PC-3 (cell line): Measurements from ENCODE around the gene CDC7. TPM values are rescaled to one million over a fixed set of nuclear protein-coding genes. Genes with fewer than 3 reads are reported as not detected.

ENCODE experiments used
- ATAC-seq: fragments of 200-7000 bp; cut with Tn5 transposase; 2 replicates; pipeline ENCODE4 v1.9.1; 2020; ENCODE audit warnings: mild to moderate bottlenecking, moderate library complexity
- BruUV-seq: library from RNA; stranded (reverse); fragments of 400-500 nt; replicated peaks from 2 replicates; lab custom pipeline; 2021; lab: Mats Ljungman, UMichigan
- CTCF ChIA-PET: fragments of 300-600 bp; sonication (Branson Sonifier 250); formaldehyde crosslinking; loops from one replicate; lab custom pipeline; 2022; ENCODE audit warnings: antibody characterized with exemption; lab: Charles Lee
- POLR2A ChIA-PET: fragments of 300-600 bp; sonication (Branson Sonifier 250); formaldehyde crosslinking; loops from one replicate; lab custom pipeline; 2022; ENCODE audit warnings: antibody characterized with exemption; ENCODE audit not compliant: unreplicated experiment; lab: Charles Lee
- DNase-seq: peaks from one replicate; pipeline ENCODE4 v3.0.0-alpha.2; 2015
- H2AFZ ChIP-seq: fragments of 300-600 bp; sonication (generic); 2 replicates; pipeline ENCODE4 v1.6.0; 2016; ENCODE audit warnings: antibody characterized with exemption, low read length
- H3F3A ChIP-seq: fragments of 300-600 bp; sonication (generic); one replicate; pipeline ENCODE4 v1.6.0; 2017; ENCODE audit warnings: antibody characterized with exemption, low read length, control low read depth, mild to moderate bottlenecking; ENCODE audit not compliant: unreplicated experiment
- H3K27ac ChIP-seq: fragments of 300-600 bp; sonication (generic); 2 replicates; pipeline ENCODE4 v1.5.1; 2016; ENCODE audit warnings: mild to moderate bottlenecking, low read length
- H3K27me3 ChIP-seq: fragments of 300-600 bp; sonication (generic); 2 replicates; pipeline ENCODE4 v1.6.1; 2016; ENCODE audit warnings: low read length, mixed read lengths
- H3K36me3 ChIP-seq: fragments of 300-600 bp; sonication (generic); 2 replicates; pipeline ENCODE4 v1.6.1; 2016; ENCODE audit warnings: low read depth, mixed run types, low read length, mixed read lengths
- H3K4me1 ChIP-seq: fragments of 300-600 bp; sonication (generic); 2 replicates; pipeline ENCODE4 v1.5.1; 2016; ENCODE audit warnings: low read length; ENCODE audit not compliant: insufficient read depth
- H3K4me2 ChIP-seq: fragments of 300-600 bp; sonication (generic); 2 replicates; pipeline ENCODE4 v1.6.0; 2016; ENCODE audit warnings: low read length
- H3K4me3 ChIP-seq: fragments of 300-600 bp; sonication (generic); 2 replicates; pipeline ENCODE4 v1.5.1; 2016; ENCODE audit warnings: mild to moderate bottlenecking, low read length, mixed read lengths
- H3K79me2 ChIP-seq: fragments of 300-600 bp; sonication (generic); 2 replicates; pipeline ENCODE4 v1.6.1; 2017; ENCODE audit warnings: low read length, mixed read lengths
- H3K9ac ChIP-seq: fragments of 300-600 bp; sonication (generic); 2 replicates; pipeline ENCODE4 v1.6.0; 2016; ENCODE audit warnings: mild to moderate bottlenecking, low read length
- H3K9me2 ChIP-seq: fragments of 300-600 bp; sonication (generic); replicated peaks from 2 replicates; pipeline ENCODE4 v1.6.1; 2016; ENCODE audit warnings: mixed run types, low read length, mixed read lengths
- H3K9me3 ChIP-seq: fragments of 300-600 bp; sonication (generic); 2 replicates; pipeline ENCODE4 v1.6.1; 2016; ENCODE audit warnings: low read length, mixed read lengths
- H4K20me1 ChIP-seq: fragments of 300-600 bp; sonication (generic); 2 replicates; pipeline ENCODE4 v1.6.1; 2016; ENCODE audit warnings: low read length, mixed read lengths
- EZH2 ChIP-seq: fragments of 300-600 bp; sonication (generic); IDR thresholded peaks from one replicate; pipeline ENCODE4 v1.6.1; 2017; ENCODE audit warnings: antibody characterized with exemption, mild to moderate bottlenecking, low read length; ENCODE audit not compliant: unreplicated experiment
- EZH2phosphoT487 ChIP-seq: fragments of 300-600 bp; sonication (generic); IDR thresholded peaks from 2 replicates; pipeline ENCODE4 v1.6.1; 2018; ENCODE audit warnings: mild to moderate bottlenecking, antibody characterized with exemption, low read length, borderline replicate concordance
- intact Hi-C: fragments of 100-400 bp; cut with micrococcal nuclease; formaldehyde crosslinking; loops from 2 replicates; pipeline ENCODE4 v1.9.0; 2023
- total RNA-seq: library from RNA; depleted of rRNA; stranded (reverse); fragments of >200 nt; gene quantifications from 2 replicates; pipeline ENCODE4 v1.2.3, GENCODE V29; 2014
- TF ChIP-seq, protein P1 (sequence below): fragments of 300-600 bp; sonication (generic); conservative IDR thresholded peaks from 2 replicates; pipeline ENCODE4 v1.5.1; 2017; ENCODE audit warnings: antibody characterized with exemption, low read depth, mild to moderate bottlenecking, low read length

The CDC7 gene
- total RNA-seq, 1 experiment from 2014 or later, result 10.0 TPM

DNA sequence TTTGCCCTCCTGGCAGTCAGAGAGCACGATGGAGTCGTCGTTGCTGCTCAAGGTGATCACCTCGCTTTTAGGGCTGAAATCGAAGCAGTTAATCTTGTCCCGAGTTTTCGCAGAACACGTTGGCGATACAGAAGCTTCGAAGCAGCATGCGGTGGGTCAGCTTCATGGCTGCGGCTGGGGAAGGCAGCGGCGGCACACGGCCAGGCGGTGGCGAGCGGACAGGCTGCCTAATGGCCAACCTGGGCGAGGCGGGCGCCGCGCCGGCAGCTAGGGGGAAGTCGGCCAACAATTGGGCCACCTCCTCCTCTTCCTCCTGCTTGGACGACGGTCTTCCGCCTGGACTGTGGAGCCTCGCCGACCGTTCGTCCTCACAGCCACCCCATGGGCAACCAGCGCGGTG lies 34.8 kb downstream of the CDC7 start:
- no peak for ATAC-seq
- POLR2A ChIA-PET, result no interaction called here

GRCh38 chr1:91537281-91537986 lies 36.8 kb downstream of the CDC7 start:
- Histone ChIP-seq H3K79me2 (no peaks in the 10 kb centered on the region), H3K4me3 (no peak overlapping the region), H3K27me3 (no peaks in the 10 kb centered on the region), H3K4me2 (no peak overlapping the region), H3K9ac (no peak overlapping the region), H3K4me1 (no peaks in the 10 kb centered on the region), H4K20me1 (no peaks in the 10 kb centered on the region), H3K27ac (no peak overlapping the region), H3K9me2 (no peaks in the 10 kb centered on the region), H3F3A (no peaks in the 10 kb centered on the region), H2AFZ (no peak overlapping the region), H3K9me3 (no peaks in the 10 kb centered on the region), H3K36me3 (no peaks in the 10 kb centered on the region)
- TF ChIP-seq EZH2phosphoT487 (no peak), EZH2 (no peak)
- TF ChIP-seq, protein P1, sequence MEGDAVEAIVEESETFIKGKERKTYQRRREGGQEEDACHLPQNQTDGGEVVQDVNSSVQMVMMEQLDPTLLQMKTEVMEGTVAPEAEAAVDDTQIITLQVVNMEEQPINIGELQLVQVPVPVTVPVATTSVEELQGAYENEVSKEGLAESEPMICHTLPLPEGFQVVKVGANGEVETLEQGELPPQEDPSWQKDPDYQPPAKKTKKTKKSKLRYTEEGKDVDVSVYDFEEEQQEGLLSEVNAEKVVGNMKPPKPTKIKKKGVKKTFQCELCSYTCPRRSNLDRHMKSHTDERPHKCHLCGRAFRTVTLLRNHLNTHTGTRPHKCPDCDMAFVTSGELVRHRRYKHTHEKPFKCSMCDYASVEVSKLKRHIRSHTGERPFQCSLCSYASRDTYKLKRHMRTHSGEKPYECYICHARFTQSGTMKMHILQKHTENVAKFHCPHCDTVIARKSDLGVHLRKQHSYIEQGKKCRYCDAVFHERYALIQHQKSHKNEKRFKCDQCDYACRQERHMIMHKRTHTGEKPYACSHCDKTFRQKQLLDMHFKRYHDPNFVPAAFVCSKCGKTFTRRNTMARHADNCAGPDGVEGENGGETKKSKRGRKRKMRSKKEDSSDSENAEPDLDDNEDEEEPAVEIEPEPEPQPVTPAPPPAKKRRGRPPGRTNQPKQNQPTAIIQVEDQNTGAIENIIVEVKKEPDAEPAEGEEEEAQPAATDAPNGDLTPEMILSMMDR, result no peak
- DNase-seq (no peak), ATAC-seq (no peak)
- ChIA-PET CTCF (no interaction called here), POLR2A (no interaction called here)
- no TSS peak for BruUV-seq
- intact Hi-C loops, result no loop called here

More for the DNA sequence above, 34.8 kb downstream of the CDC7 start:
- H2AFZ ChIP-seq, result no peak overlapping the region
- intact Hi-C loops, result no loop called here
- no peaks in the 10 kb centered on the region for H3K9me2 ChIP-seq
- H3K27ac ChIP-seq, result no peak overlapping the region
- no peaks in the 10 kb centered on the region for H3K9me3 ChIP-seq
- CTCF ChIA-PET, result no interaction called here
- H3K9ac ChIP-seq, result no peak overlapping the region
- no TSS peak for BruUV-seq
- H3F3A ChIP-seq, result no peaks in the 10 kb centered on the region
- TF ChIP-seq EZH2phosphoT487 (no peak), EZH2 (no peak)
- TF ChIP-seq, protein P1, result no peak
- H3K4me2 ChIP-seq, result no peak overlapping the region
- no peaks in the 10 kb centered on the region for H3K79me2 ChIP-seq
- no peaks in the 10 kb centered on the region for H3K27me3 ChIP-seq
- no peaks in the 10 kb centered on the region for H4K20me1 ChIP-seq
- H3K36me3 ChIP-seq, result no peaks in the 10 kb centered on the region
- H3K4me1 ChIP-seq, result no peaks in the 10 kb centered on the region
- DNase-seq, result no peak
- H3K4me3 ChIP-seq, result no peak overlapping the region

DNA sequence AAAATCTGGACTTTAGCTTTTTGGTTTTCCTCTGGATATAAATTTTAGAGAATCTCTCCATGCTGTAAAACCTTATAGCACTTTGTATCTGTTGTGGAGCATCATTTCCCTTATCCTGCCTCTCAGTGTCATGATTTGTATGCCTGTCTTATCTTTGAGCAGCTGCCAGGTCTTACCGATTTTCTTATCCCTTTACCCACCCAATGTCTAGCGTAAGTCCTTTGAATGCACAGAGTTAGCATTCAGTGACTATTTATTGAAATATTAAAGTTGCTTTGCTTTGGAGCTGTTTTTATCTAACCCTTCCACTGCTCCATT lies 37.3 kb downstream of the CDC7 start:
- Histone ChIP-seq H3K79me2 (no peaks in the 10 kb centered on the region), H3K36me3 (no peaks in the 10 kb centered on the region), H3K27me3 (no peaks in the 10 kb centered on the region), H3K4me1 (no peaks in the 10 kb centered on the region), H3K27ac (no peak overlapping the region), H3K4me2 (no peak overlapping the region), H3F3A (no peaks in the 10 kb centered on the region), H4K20me1 (no peaks in the 10 kb centered on the region), H3K9me3 (no peaks in the 10 kb centered on the region), H3K4me3 (no peak overlapping the region), H3K9ac (no peak overlapping the region), H3K9me2 (no peaks in the 10 kb centered on the region), H2AFZ (no peak overlapping the region)
- ATAC-seq (no peak), DNase-seq (no peak)
- BruUV-seq, result no TSS peak
- ChIA-PET CTCF (no interaction called here), POLR2A (no interaction called here)
- TF ChIP-seq EZH2phosphoT487 (no peak), EZH2 (no peak)
- TF ChIP-seq, protein P1, result no peak
- intact Hi-C loops, result no loop called here
